Panc1 (cell line): ENCODE data around the gene TP53BP2. TPM values are rescaled to one million over a fixed set of nuclear protein-coding genes. Genes with fewer than 3 reads are reported as not detected.

Experiments
- ATAC-seq: fragments of 200-7000 bp; cut with Tn5 transposase; 2 replicates; pipeline ENCODE4 v1.9.1; 2020; ENCODE audit warnings: mild to moderate bottlenecking, moderate library complexity
- BruUV-seq: library from RNA; stranded (reverse); fragments of 400-500 nt; replicated peaks from 2 replicates; lab custom pipeline; 2021; lab: Mats Ljungman, UMichigan
- CTCF ChIA-PET: fragments of 300-600 bp; sonication (Branson Sonifier 250); formaldehyde crosslinking; loops from one replicate; lab custom pipeline; 2022; ENCODE audit warnings: antibody characterized with exemption; lab: Charles Lee
- POLR2A ChIA-PET: fragments of 300-600 bp; sonication (Branson Sonifier 250); formaldehyde crosslinking; loops from one replicate; lab custom pipeline; 2022; ENCODE audit warnings: antibody characterized with exemption; lab: Charles Lee
- DNase-seq: peaks from one replicate; pipeline ENCODE4 v3.0.0-alpha.2; 2010; ENCODE audit warnings: low read depth, low spot score
- H3K27ac ChIP-seq: 2 replicates; pipeline ENCODE4 v1.5.1; 2011; ENCODE audit warnings: mild to moderate bottlenecking, low read length, inconsistent platforms
- H3K27me3 ChIP-seq: fragments of 200-500 bp; sonication (Bioruptor generic); 2 replicates; pipeline ENCODE4 v1.6.0; 2014; ENCODE audit warnings: low read length, inconsistent platforms; ENCODE audit not compliant: control insufficient read depth, insufficient read depth
- H3K36me3 ChIP-seq: fragments of 200-500 bp; sonication (Bioruptor generic); 2 replicates; pipeline ENCODE4 v1.5.1; 2014; ENCODE audit warnings: inconsistent platforms, mild to moderate bottlenecking, low read length, moderate library complexity; ENCODE audit not compliant: control insufficient read depth, insufficient read depth
- H3K4me1 ChIP-seq: 2 replicates; pipeline ENCODE4 v1.5.1; 2011; ENCODE audit warnings: inconsistent platforms, mild to moderate bottlenecking, low read length, moderate library complexity; ENCODE audit not compliant: control insufficient read depth, insufficient read depth
- H3K4me3 ChIP-seq, 2 experiments: 2 replicates each; pipeline ENCODE4 v1.5.1; 2011 to 2012; ENCODE audit warnings: low read depth in 2 of 2, low read length in 2 of 2, mild to moderate bottlenecking in 2 of 2, inconsistent platforms in 1 of 2, moderate library complexity in 1 of 2
- H3K9me3 ChIP-seq: fragments of 200-500 bp; sonication (Bioruptor generic); 2 replicates; pipeline ENCODE4 v1.5.1; 2014; ENCODE audit warnings: low read depth, mild to moderate bottlenecking, inconsistent platforms, low read length, moderate library complexity; ENCODE audit not compliant: control insufficient read depth, insufficient read depth
- POLR2AphosphoS5 ChIP-seq: IDR thresholded peaks from 2 replicates; pipeline ENCODE4 v1.6.1; 2012; ENCODE audit warnings: mild to moderate bottlenecking, low read depth, low read length, moderate library complexity
- SIN3A ChIP-seq: IDR thresholded peaks from 2 replicates; pipeline ENCODE4 v1.6.1; 2012; ENCODE audit warnings: low read depth, mild to moderate bottlenecking, low read length, moderate library complexity, borderline replicate concordance; ENCODE audit not compliant: insufficient read depth
- TCF7L2 ChIP-seq: IDR thresholded peaks from 2 replicates; pipeline ENCODE4 v1.6.1; 2011; ENCODE audit warnings: mild to moderate bottlenecking, low read depth, low read length, inconsistent platforms
- in situ Hi-C: cut with HindIII; loops from 2 replicates; pipeline ENCODE4 v1.10.0; 2016; ENCODE audit warnings: low sequenced_read_pairs, low pct_unique_long_range_greater_than_20kb
- intact Hi-C: fragments of 100-400 bp; cut with micrococcal nuclease; formaldehyde crosslinking; loops from one replicate; pipeline ENCODE4 v1.10.0; 2022; ENCODE audit not compliant: unreplicated experiment
- total RNA-seq: library from RNA; stranded (reverse); gene quantifications from one replicate; pipeline ENCODE4 v1.2.1, GENCODE V29; 2021; ENCODE audit not compliant: unreplicated experiment
- TF ChIP-seq, protein P1 (sequence below), 2 experiments: IDR thresholded peaks; 2 replicates each; pipeline ENCODE4 v1.6.1; 2011 to 2012; ENCODE audit warnings: low read depth in 2 of 2, control low read depth in 1 of 2, low read length in 1 of 2, mild to moderate bottlenecking in 1 of 2, moderate library complexity in 1 of 2; ENCODE audit not compliant: insufficient read depth in 1 of 2
- TF ChIP-seq, protein P2 (sequence below): fragments of 450-650 bp; IDR thresholded peaks from 2 replicates; pipeline ENCODE4 v1.5.1; 2017; ENCODE audit warnings: mild to moderate bottlenecking

TP53BP2 gene
- total RNA-seq, 1 experiment from 2014 or later, result 51.4 TPM

DNA sequence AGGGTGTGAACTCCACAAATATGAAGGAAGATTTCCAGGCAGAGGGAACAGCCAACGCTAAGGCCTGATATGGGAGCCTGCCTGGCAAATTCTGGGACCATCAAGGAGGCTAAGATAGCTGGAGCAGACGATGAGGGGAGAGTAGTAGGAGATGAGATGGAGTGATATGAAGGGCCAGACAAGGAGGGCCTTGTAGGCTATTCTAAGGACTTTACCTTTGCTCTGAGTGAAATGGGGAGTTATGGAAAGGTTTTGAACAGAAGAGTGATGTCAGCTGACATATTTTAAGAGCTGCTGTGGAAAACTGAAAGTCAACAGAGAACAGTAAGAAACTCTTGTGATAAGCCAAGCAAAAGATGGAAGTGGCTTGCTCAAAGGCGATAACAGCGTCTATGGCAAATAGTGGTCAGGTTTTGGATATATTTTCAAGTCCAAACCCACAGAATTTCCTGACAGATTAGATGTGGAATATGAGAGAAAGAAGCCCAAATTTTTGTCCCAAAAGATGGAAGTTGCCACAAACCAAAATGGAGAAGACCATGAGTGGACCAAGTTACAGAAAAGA is 2.1 kb upstream of the TP53BP2 start:
- in situ Hi-C loops, result no loop called here
- ChIA-PET CTCF (no interaction called here), POLR2A (no interaction called here)
- H3K9me3 ChIP-seq, result no peaks in the 10 kb centered on the region
- H3K4me1 ChIP-seq, result peaks cover 10% of the 10 kb centered on the region
- intact Hi-C loops, result no loop called here
- DNase-seq, result no peak
- H3K36me3 ChIP-seq, result no peaks in the 10 kb centered on the region; the same call in 1 of the 2 replicates
- no peak for ATAC-seq
- H3K4me3 ChIP-seq, result no peak overlapping the region
- no peak overlapping the region for H3K27ac ChIP-seq
- H3K27me3 ChIP-seq, result no peaks in the 10 kb centered on the region
- no TSS peak for BruUV-seq
- TF ChIP-seq TCF7L2 (no peak), SIN3A (no peak)
- TF ChIP-seq, protein P1, sequence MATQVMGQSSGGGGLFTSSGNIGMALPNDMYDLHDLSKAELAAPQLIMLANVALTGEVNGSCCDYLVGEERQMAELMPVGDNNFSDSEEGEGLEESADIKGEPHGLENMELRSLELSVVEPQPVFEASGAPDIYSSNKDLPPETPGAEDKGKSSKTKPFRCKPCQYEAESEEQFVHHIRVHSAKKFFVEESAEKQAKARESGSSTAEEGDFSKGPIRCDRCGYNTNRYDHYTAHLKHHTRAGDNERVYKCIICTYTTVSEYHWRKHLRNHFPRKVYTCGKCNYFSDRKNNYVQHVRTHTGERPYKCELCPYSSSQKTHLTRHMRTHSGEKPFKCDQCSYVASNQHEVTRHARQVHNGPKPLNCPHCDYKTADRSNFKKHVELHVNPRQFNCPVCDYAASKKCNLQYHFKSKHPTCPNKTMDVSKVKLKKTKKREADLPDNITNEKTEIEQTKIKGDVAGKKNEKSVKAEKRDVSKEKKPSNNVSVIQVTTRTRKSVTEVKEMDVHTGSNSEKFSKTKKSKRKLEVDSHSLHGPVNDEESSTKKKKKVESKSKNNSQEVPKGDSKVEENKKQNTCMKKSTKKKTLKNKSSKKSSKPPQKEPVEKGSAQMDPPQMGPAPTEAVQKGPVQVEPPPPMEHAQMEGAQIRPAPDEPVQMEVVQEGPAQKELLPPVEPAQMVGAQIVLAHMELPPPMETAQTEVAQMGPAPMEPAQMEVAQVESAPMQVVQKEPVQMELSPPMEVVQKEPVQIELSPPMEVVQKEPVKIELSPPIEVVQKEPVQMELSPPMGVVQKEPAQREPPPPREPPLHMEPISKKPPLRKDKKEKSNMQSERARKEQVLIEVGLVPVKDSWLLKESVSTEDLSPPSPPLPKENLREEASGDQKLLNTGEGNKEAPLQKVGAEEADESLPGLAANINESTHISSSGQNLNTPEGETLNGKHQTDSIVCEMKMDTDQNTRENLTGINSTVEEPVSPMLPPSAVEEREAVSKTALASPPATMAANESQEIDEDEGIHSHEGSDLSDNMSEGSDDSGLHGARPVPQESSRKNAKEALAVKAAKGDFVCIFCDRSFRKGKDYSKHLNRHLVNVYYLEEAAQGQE (IDR thresholded peaks at IDR 0.05; ENCODE audit: insufficient read depth in 1 of 2, low read depth in 2 of 2, low read length in 1 of 2), result no peak

DNA sequence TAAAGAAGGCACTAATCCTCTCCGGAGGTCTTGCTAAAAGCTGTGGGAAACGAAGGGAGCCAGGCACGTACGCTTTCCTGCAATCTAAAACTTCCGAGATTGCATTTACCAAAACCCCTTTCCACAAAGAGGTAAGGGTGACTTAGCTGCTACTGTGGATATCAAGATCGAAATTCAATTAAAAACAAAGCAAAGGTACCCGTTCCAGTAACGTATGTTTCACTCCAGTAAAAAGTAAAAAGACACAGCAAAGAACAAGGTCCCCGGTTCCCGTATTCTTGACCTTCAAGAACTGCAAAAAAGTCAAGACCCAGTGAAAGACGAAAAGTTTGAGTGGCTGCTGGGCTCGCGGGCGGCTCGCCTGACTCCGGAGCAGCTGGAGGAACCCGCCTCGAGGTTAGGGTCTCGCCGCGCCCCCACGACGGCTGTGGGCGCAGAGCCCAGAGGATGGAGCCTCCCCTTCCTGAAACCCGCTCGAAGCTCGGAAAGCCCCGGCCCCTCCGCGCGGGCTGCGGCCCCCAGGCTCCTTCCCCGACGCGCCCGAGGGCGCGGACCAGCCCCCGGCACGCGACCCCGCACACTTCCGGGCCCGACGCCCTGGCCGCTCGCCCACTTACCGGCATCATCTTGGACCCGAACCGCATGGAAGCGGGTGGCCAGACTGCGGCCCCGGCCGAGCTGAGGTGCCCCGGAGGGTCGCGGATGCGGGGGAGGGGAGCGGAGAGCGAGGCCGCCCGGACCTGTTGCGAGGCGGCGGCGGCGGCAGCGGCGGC is 524 bp downstream of the TP53BP2 start:
- peak overlapping the region; percentile 88 for H3K27ac ChIP-seq
- peak overlapping the region; percentile 75 to 96 for H3K4me3 ChIP-seq
- no peaks in the 10 kb centered on the region for H3K9me3 ChIP-seq
- ATAC-seq, result peak; percentile 42
- CTCF ChIA-PET, result interaction anchor here (1.0 kb wide), 1 partner anchor 34 kb away, joined by 3 read pairs; no protein-coding TSS in a partner anchor
- DNase-seq, result no peak
- BruUV-seq, result no TSS peak
- intact Hi-C loops (no loop called here), in situ Hi-C loops (no loop called here)
- POLR2A ChIA-PET, result interaction anchor here (0.7 kb wide), 2 partner anchors 104 to 138 kb away, joined by 4 to 6 read pairs; no protein-coding TSS in a partner anchor
- no peak for TF ChIP-seq TCF7L2
- TF ChIP-seq, protein P1 (IDR thresholded peaks at IDR 0.05; ENCODE audit: insufficient read depth in 1 of 2, low read depth in 2 of 2, low read length in 1 of 2), result no peak
- no peak for TF ChIP-seq SIN3A
- TF ChIP-seq, protein P2, sequence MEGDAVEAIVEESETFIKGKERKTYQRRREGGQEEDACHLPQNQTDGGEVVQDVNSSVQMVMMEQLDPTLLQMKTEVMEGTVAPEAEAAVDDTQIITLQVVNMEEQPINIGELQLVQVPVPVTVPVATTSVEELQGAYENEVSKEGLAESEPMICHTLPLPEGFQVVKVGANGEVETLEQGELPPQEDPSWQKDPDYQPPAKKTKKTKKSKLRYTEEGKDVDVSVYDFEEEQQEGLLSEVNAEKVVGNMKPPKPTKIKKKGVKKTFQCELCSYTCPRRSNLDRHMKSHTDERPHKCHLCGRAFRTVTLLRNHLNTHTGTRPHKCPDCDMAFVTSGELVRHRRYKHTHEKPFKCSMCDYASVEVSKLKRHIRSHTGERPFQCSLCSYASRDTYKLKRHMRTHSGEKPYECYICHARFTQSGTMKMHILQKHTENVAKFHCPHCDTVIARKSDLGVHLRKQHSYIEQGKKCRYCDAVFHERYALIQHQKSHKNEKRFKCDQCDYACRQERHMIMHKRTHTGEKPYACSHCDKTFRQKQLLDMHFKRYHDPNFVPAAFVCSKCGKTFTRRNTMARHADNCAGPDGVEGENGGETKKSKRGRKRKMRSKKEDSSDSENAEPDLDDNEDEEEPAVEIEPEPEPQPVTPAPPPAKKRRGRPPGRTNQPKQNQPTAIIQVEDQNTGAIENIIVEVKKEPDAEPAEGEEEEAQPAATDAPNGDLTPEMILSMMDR, result no peak
- no peak for TF ChIP-seq POLR2AphosphoS5
- H3K27me3 ChIP-seq, result no peaks in the 10 kb centered on the region
- no peaks in the 10 kb centered on the region; the same call in 1 of the 2 replicates for H3K36me3 ChIP-seq
- H3K4me1 ChIP-seq, result peaks cover 28% of the 10 kb centered on the region
